MM.1S (cell line): ENCODE measurements around the gene HMGN3.

Source experiments
- DNase-seq: peaks from one replicate; pipeline ENCODE4 v3.0.0-alpha.2; 2015
- H2AFZ ChIP-seq: fragments of 300-600 bp; sonication (generic); 2 replicates; pipeline ENCODE4 v1.6.0; 2016; ENCODE audit warnings: antibody characterized with exemption, low read length
- H3F3A ChIP-seq: fragments of 300-600 bp; sonication (generic); 2 replicates; pipeline ENCODE4 v1.6.1; 2016; ENCODE audit warnings: mild to moderate bottlenecking, antibody characterized with exemption, low read length, moderate library complexity, mixed read lengths; ENCODE audit not compliant: insufficient read depth
- H3K27ac ChIP-seq: fragments of 300-600 bp; sonication (generic); 2 replicates; pipeline ENCODE4 v1.5.1; 2016; ENCODE audit warnings: mild to moderate bottlenecking, low read length
- H3K27me3 ChIP-seq: fragments of 300-600 bp; sonication (generic); replicated peaks from 2 replicates; pipeline ENCODE4 v1.6.0; 2016; ENCODE audit warnings: low read length; ENCODE audit not compliant: insufficient read depth
- H3K36me3 ChIP-seq: fragments of 300-600 bp; sonication (generic); replicated peaks from 2 replicates; pipeline ENCODE4 v1.6.1; 2016; ENCODE audit warnings: mild to moderate bottlenecking, low read length, mixed read lengths; ENCODE audit not compliant: insufficient read depth
- H3K4me1 ChIP-seq: fragments of 300-600 bp; sonication (generic); 2 replicates; pipeline ENCODE4 v1.6.1; 2016; ENCODE audit warnings: low read length, mixed read lengths
- H3K4me2 ChIP-seq: fragments of 300-600 bp; sonication (generic); 2 replicates; pipeline ENCODE4 v1.6.0; 2016; ENCODE audit warnings: low read depth, low read length
- H3K4me3 ChIP-seq: fragments of 300-600 bp; sonication (generic); 2 replicates; pipeline ENCODE4 v1.5.1; 2016; ENCODE audit warnings: low read length, mixed read lengths
- H3K79me2 ChIP-seq: fragments of 300-600 bp; sonication (generic); 2 replicates; pipeline ENCODE4 v1.6.1; 2016; ENCODE audit warnings: mixed run types, low read length, mixed read lengths
- H3K9ac ChIP-seq: fragments of 300-600 bp; sonication (generic); 2 replicates; pipeline ENCODE4 v1.6.1; 2016; ENCODE audit warnings: low read length, mixed read lengths
- H3K9me2 ChIP-seq: fragments of 300-600 bp; sonication (generic); replicated peaks from 2 replicates; pipeline ENCODE4 v1.6.1; 2016; ENCODE audit warnings: mild to moderate bottlenecking, low read length, mixed read lengths; ENCODE audit not compliant: insufficient read depth
- H3K9me3 ChIP-seq: fragments of 300-600 bp; sonication (generic); replicated peaks from 2 replicates; pipeline ENCODE4 v1.6.1; 2016; ENCODE audit warnings: mild to moderate bottlenecking, low read length, mixed read lengths; ENCODE audit not compliant: insufficient read depth
- H4K20me1 ChIP-seq: fragments of 300-600 bp; sonication (generic); 2 replicates; pipeline ENCODE4 v1.6.1; 2016; ENCODE audit warnings: mild to moderate bottlenecking, low read length, moderate library complexity, mixed read lengths; ENCODE audit not compliant: insufficient read depth
- CTCF ChIP-seq: fragments of 300-600 bp; sonication (generic); IDR thresholded peaks from 2 replicates; pipeline ENCODE4 v1.5.1; 2016; ENCODE audit warnings: antibody characterized with exemption, low read length, mixed read lengths
- EZH2 ChIP-seq: fragments of 300-600 bp; sonication (generic); optimal IDR thresholded peaks from 2 replicates; pipeline ENCODE3; 2017; ENCODE audit warnings: low read depth, mild to moderate bottlenecking, antibody characterized with exemption, low read length, mixed read lengths
- EZH2phosphoT487 ChIP-seq: fragments of 300-600 bp; sonication (generic); IDR thresholded peaks from 2 replicates; pipeline ENCODE4 v1.6.1; 2018; ENCODE audit warnings: antibody characterized with exemption, low read length

The HMGN3 gene

GRCh38 chr6:79201983-79202382, 32.5 kb downstream of the HMGN3 start:
- no peaks in the 10 kb centered on the region for H3K79me2 ChIP-seq
- H3F3A ChIP-seq = no peaks in the 10 kb centered on the region
- no peak overlapping the region for H3K27ac ChIP-seq
- no peaks in the 10 kb centered on the region for H3K27me3 ChIP-seq
- no peaks in the 10 kb centered on the region for H4K20me1 ChIP-seq
- H3K9me2 ChIP-seq = no peaks in the 10 kb centered on the region
- no peaks in the 10 kb centered on the region for H3K9me3 ChIP-seq
- no peaks in the 10 kb centered on the region for H3K36me3 ChIP-seq
- no peaks in the 10 kb centered on the region for H3K4me1 ChIP-seq
- H3K4me2 ChIP-seq = no peak overlapping the region
- TF ChIP-seq EZH2 (no peak), CTCF (no peak), EZH2phosphoT487 (no peak)
- no peak for DNase-seq
- no peak overlapping the region for H3K4me3 ChIP-seq
- H3K9ac ChIP-seq = no peak overlapping the region
- H2AFZ ChIP-seq = no peak overlapping the region

- DNase-seq = no peak
- H3K9ac ChIP-seq = no peak overlapping the region
- H3K27me3 ChIP-seq = no peaks in the 10 kb centered on the region
- no peaks in the 10 kb centered on the region for H4K20me1 ChIP-seq
- H3K36me3 ChIP-seq = no peaks in the 10 kb centered on the region
- H3K9me2 ChIP-seq = no peaks in the 10 kb centered on the region
- no peaks in the 10 kb centered on the region for H3K79me2 ChIP-seq
- H3K27ac ChIP-seq = no peak overlapping the region
- no peak overlapping the region for H3K4me2 ChIP-seq
- no peak overlapping the region for H3K4me3 ChIP-seq
- H3K9me3 ChIP-seq = no peaks in the 10 kb centered on the region
- TF ChIP-seq EZH2phosphoT487 (no peak), CTCF (no peak), EZH2 (no peak)
- no peaks in the 10 kb centered on the region for H3F3A ChIP-seq
- no peak overlapping the region for H2AFZ ChIP-seq
- H3K4me1 ChIP-seq = no peaks in the 10 kb centered on the region
Observed at GRCh38 chr6:79201143-79201542, 33.3 kb downstream of the HMGN3 start.

GRCh38 chr6:79196912-79197311, 37.6 kb downstream of the HMGN3 start:
- Histone ChIP-seq H3K9ac (no peak overlapping the region), H3K36me3 (no peaks in the 10 kb centered on the region), H3K9me2 (no peaks in the 10 kb centered on the region), H4K20me1 (no peaks in the 10 kb centered on the region), H3K27ac (no peak overlapping the region), H3F3A (no peaks in the 10 kb centered on the region), H3K4me2 (no peak overlapping the region), H3K9me3 (no peaks in the 10 kb centered on the region), H3K4me3 (no peak overlapping the region), H3K79me2 (no peaks in the 10 kb centered on the region), H3K27me3 (no peaks in the 10 kb centered on the region), H2AFZ (no peak overlapping the region), H3K4me1 (no peaks in the 10 kb centered on the region)
- TF ChIP-seq EZH2phosphoT487 = no peak
- TF ChIP-seq CTCF = no peak
- TF ChIP-seq EZH2 = no peak
- DNase-seq = no peak

- H3K27ac ChIP-seq = no peak overlapping the region
Observed at GRCh38 chr6:79193971-79194370, 40.5 kb downstream of the HMGN3 start.

More at GRCh38 chr6:79193971-79194370, 40.5 kb downstream of the HMGN3 start:
- no peaks in the 10 kb centered on the region for H3K79me2 ChIP-seq
- H3K4me2 ChIP-seq = no peak overlapping the region
- no peak overlapping the region for H2AFZ ChIP-seq
- no peaks in the 10 kb centered on the region for H3K27me3 ChIP-seq
- no peak overlapping the region for H3K4me3 ChIP-seq
- TF ChIP-seq EZH2phosphoT487 = no peak
- TF ChIP-seq CTCF = no peak
- TF ChIP-seq EZH2 = no peak
- H3K4me1 ChIP-seq = no peaks in the 10 kb centered on the region
- H4K20me1 ChIP-seq = no peaks in the 10 kb centered on the region
- H3F3A ChIP-seq = no peaks in the 10 kb centered on the region
- H3K36me3 ChIP-seq = no peaks in the 10 kb centered on the region
- no peaks in the 10 kb centered on the region for H3K9me2 ChIP-seq
- DNase-seq = no peak
- no peaks in the 10 kb centered on the region for H3K9me3 ChIP-seq
- H3K9ac ChIP-seq = no peak overlapping the region
